DND-41 (cell line): ENCODE data around the gene ALDH1A1.

Experiments used
- ATAC-seq: fragments of 200-7000 bp; cut with Tn5 transposase; 3 replicates; pipeline ENCODE4 v1.9.1; 2021; ENCODE audit warnings: low read depth; ENCODE audit not compliant: insufficient read depth
- DNase-seq: peaks from one replicate; pipeline ENCODE4 v3.0.0-alpha.2; 2020
- H2AFZ ChIP-seq: 2 replicates; pipeline ENCODE4 v1.6.0; 2012; ENCODE audit warnings: low read depth, low read length
- H3K27ac ChIP-seq: 2 replicates; pipeline ENCODE4 v1.5.1; 2012; ENCODE audit warnings: low read length, inconsistent platforms
- H3K27me3 ChIP-seq: fragments of 200-600 bp; sonication (generic); 2 replicates; pipeline ENCODE4 v1.6.0; 2012; ENCODE audit warnings: low read length, mild to moderate bottlenecking, inconsistent platforms; ENCODE audit not compliant: insufficient read depth, poor library complexity
- H3K36me3 ChIP-seq: 2 replicates; pipeline ENCODE4 v1.5.1; 2012; ENCODE audit warnings: low read length, inconsistent platforms; ENCODE audit not compliant: insufficient read depth
- H3K4me1 ChIP-seq: 2 replicates; pipeline ENCODE4 v1.5.1; 2012; ENCODE audit warnings: mild to moderate bottlenecking, low read length; ENCODE audit not compliant: insufficient read depth
- H3K4me2 ChIP-seq: 2 replicates; pipeline ENCODE4 v1.6.0; 2012; ENCODE audit warnings: mild to moderate bottlenecking, moderate library complexity, low read length, inconsistent platforms; ENCODE audit not compliant: insufficient read depth
- H3K4me3 ChIP-seq, 2 experiments: fragments of 200-600 bp in 1 of 2; shearing (Covaris generic) in 1 of 2; 2 replicates each; pipeline ENCODE4 v1.5.1; 2012 to 2016; ENCODE audit warnings: inconsistent platforms in 2 of 2, low read length in 2 of 2, mild to moderate bottlenecking in 2 of 2, low read depth in 1 of 2, moderate library complexity in 1 of 2
- H3K79me2 ChIP-seq: 2 replicates; pipeline ENCODE4 v1.6.0; 2012; ENCODE audit warnings: low read length, inconsistent platforms; ENCODE audit not compliant: insufficient read depth
- H3K9ac ChIP-seq: 2 replicates; pipeline ENCODE4 v1.6.0; 2012; ENCODE audit warnings: low read depth, mild to moderate bottlenecking, inconsistent platforms, low read length, moderate library complexity
- H3K9me3 ChIP-seq: 2 replicates; pipeline ENCODE4 v1.5.1; 2012; ENCODE audit warnings: low read length, moderate library complexity, mild to moderate bottlenecking, inconsistent platforms; ENCODE audit not compliant: insufficient read depth, severe bottlenecking
- H4K20me1 ChIP-seq: 2 replicates; pipeline ENCODE4 v1.6.0; 2012; ENCODE audit warnings: low read length; ENCODE audit not compliant: insufficient read depth
- CTCF ChIP-seq: IDR thresholded peaks from 2 replicates; pipeline ENCODE4 v1.5.1; 2012; ENCODE audit warnings: borderline replicate concordance, low read length, moderate library complexity, mild to moderate bottlenecking; ENCODE audit not compliant: poor library complexity, severe bottlenecking; ENCODE audit errors: extremely low read depth
- EZH2 ChIP-seq: IDR thresholded peaks from 3 replicates; pipeline ENCODE4 v1.6.1; 2012; ENCODE audit warnings: borderline replicate concordance, low read depth, mild to moderate bottlenecking, moderate library complexity, low read length, inconsistent platforms; ENCODE audit not compliant: severe bottlenecking

ALDH1A1 gene

DNA sequence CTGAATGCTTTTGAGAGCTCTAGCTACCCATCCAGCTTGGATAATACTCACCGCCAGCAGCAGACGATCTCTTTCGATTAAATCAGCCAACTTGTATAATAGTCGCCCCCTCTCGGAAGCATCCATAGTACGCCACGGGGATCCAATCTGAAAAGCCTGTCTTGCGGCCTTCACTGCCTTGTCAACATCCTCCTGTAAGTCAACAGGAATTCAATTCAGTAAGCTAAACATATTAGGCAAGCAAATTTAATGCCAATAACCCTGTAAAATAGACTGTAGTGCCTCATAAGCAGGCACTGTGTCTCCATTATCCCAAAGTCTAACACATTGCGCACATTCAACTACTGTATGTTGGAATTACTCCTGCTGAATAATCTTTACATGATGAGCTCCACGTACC lies 22.0 kb downstream of the ALDH1A1 start:
- no peak overlapping the region for H3K27ac ChIP-seq

GRCh38 chr9:72929542-72929941 lies 23.3 kb downstream of the ALDH1A1 start:
- no peak overlapping the region for H3K4me3 ChIP-seq
- no peaks in the 10 kb centered on the region for H3K36me3 ChIP-seq
- no peak for TF ChIP-seq CTCF
- no peak for TF ChIP-seq EZH2

More for the DNA sequence above, 22.0 kb downstream of the ALDH1A1 start:
- Histone ChIP-seq H3K4me2 (no peak overlapping the region), H2AFZ (no peak overlapping the region), H3K4me3 (no peak overlapping the region), H3K9ac (no peak overlapping the region), H3K9me3 (no peaks in the 10 kb centered on the region), H3K4me1 (no peaks in the 10 kb centered on the region), H3K36me3 (no peaks in the 10 kb centered on the region), H4K20me1 (no peaks in the 10 kb centered on the region), H3K27me3 (peaks cover 5% of the 10 kb centered on the region), H3K79me2 (no peaks in the 10 kb centered on the region)
- TF ChIP-seq EZH2, result no peak
- TF ChIP-seq CTCF, result no peak
- ATAC-seq, result no peak
- no peak for DNase-seq

GRCh38 chr9:72928042-72928507 lies 24.8 kb downstream of the ALDH1A1 start:
- no peak for ATAC-seq
- DNase-seq, result no peak
- H3K4me3 ChIP-seq, result no peak overlapping the region
- H3K4me1 ChIP-seq, result no peaks in the 10 kb centered on the region
- no peaks in the 10 kb centered on the region for H3K79me2 ChIP-seq
- no peak overlapping the region for H3K4me2 ChIP-seq
- no peaks in the 10 kb centered on the region for H3K9me3 ChIP-seq
- H3K36me3 ChIP-seq, result no peaks in the 10 kb centered on the region
- no peaks in the 10 kb centered on the region for H4K20me1 ChIP-seq
- peaks cover 5% of the 10 kb centered on the region for H3K27me3 ChIP-seq
- H2AFZ ChIP-seq, result no peak overlapping the region
- H3K27ac ChIP-seq, result no peak overlapping the region
- no peak for TF ChIP-seq EZH2
- no peak for TF ChIP-seq CTCF
- no peak overlapping the region for H3K9ac ChIP-seq

More at GRCh38 chr9:72929542-72929941, 23.3 kb downstream of the ALDH1A1 start:
- Histone ChIP-seq H3K4me2 (no peak overlapping the region), H3K79me2 (no peaks in the 10 kb centered on the region), H3K27ac (no peak overlapping the region), H3K4me1 (no peaks in the 10 kb centered on the region), H3K9me3 (no peaks in the 10 kb centered on the region), H3K27me3 (peaks cover 5% of the 10 kb centered on the region), H2AFZ (no peak overlapping the region), H4K20me1 (no peaks in the 10 kb centered on the region), H3K9ac (no peak overlapping the region)
- ATAC-seq (no peak), DNase-seq (no peak)

- DNase-seq (no peak), ATAC-seq (no peak)
- Histone ChIP-seq H3K27ac (no peak overlapping the region), H3K4me1 (no peaks in the 10 kb centered on the region), H3K36me3 (no peaks in the 10 kb centered on the region), H3K9ac (no peak overlapping the region), H3K9me3 (no peaks in the 10 kb centered on the region), H3K4me3 (no peak overlapping the region), H3K79me2 (no peaks in the 10 kb centered on the region), H3K27me3 (no peaks in the 10 kb centered on the region), H4K20me1 (no peaks in the 10 kb centered on the region), H3K4me2 (no peak overlapping the region), H2AFZ (no peak overlapping the region)
- TF ChIP-seq CTCF, result no peak
- no peak for TF ChIP-seq EZH2
These were observed 26.3 kb downstream of the ALDH1A1 start for GRCh38 chr9:72926506-72926905.
